ENCODE data around the gene FAM47E. TPM values are rescaled to one million over a fixed set of nuclear protein-coding genes. Genes with fewer than 3 reads are reported as not detected.
A peak's percentile ranks its signal among the peaks of the same experiment; 100 is the strongest.

The FAM47E gene
- total RNA-seq, 1 donor from 2014 or later, result 0.49 TPM

- TF ChIP-seq POLR2A (IDR thresholded peaks at IDR 0.05), result no peak
- no peak for TF ChIP-seq CTCF (IDR thresholded peaks at IDR 0.05)
- TF ChIP-seq POLR2AphosphoS5 (IDR thresholded peaks at IDR 0.05; ENCODE audit: insufficient read depth in 1 of 2, low read depth in 1 of 2), result no peak
- Histone ChIP-seq H3K27ac (no peak overlapping the region), H3K27me3 (no peaks in the 10 kb centered on the region), H3K4me3 (no peak overlapping the region), H3K36me3 (no peaks in the 10 kb centered on the region), H3K9me3 (no peaks in the 10 kb centered on the region), H3K4me1 (peaks cover 17% of the 10 kb centered on the region)
- DNase-seq (ENCODE audit: extremely low spot score in 2 of 2), result no peak
- intact Hi-C loops (cut with DNase I), result no loop called here
Measured at GRCh38 chr4:76298227-76298626, 46.7 kb downstream of the FAM47E start.

- Histone ChIP-seq H3K27ac (no peak overlapping the region), H3K9me3 (no peaks in the 10 kb centered on the region), H3K4me1 (peaks cover 22% of the 10 kb centered on the region), H3K36me3 (no peaks in the 10 kb centered on the region), H3K27me3 (no peaks in the 10 kb centered on the region), H3K4me3 (no peak overlapping the region)
- no peak for DNase-seq (ENCODE audit: extremely low spot score in 2 of 2)
- TF ChIP-seq CTCF (IDR thresholded peaks at IDR 0.05) (no peak), POLR2A (IDR thresholded peaks at IDR 0.05) (no peak), POLR2AphosphoS5 (IDR thresholded peaks at IDR 0.05; ENCODE audit: insufficient read depth in 1 of 2, low read depth in 1 of 2) (no peak)
- intact Hi-C loops (cut with DNase I), result loop anchor here (10.0 kb wide), 1 partner anchor 85 kb away; the partner anchor contains the start of gene SCARB2
Measured at GRCh38 chr4:76300012-76300411, 48.5 kb downstream of the FAM47E start.

- Histone ChIP-seq H3K27ac (peak overlapping the region; percentile 39), H3K4me1 (peaks cover 31% of the 10 kb centered on the region), H3K4me3 (no peak overlapping the region), H3K36me3 (no peaks in the 10 kb centered on the region), H3K9me3 (no peaks in the 10 kb centered on the region), H3K27me3 (no peaks in the 10 kb centered on the region)
- no peak for DNase-seq (ENCODE audit: extremely low spot score in 2 of 2)
- intact Hi-C loops (cut with DNase I), result loop anchor here (10.0 kb wide), 1 partner anchor 86 kb away; the partner anchor contains the start of gene SCARB2
- no peak for TF ChIP-seq CTCF (IDR thresholded peaks at IDR 0.05)
- TF ChIP-seq POLR2AphosphoS5 (IDR thresholded peaks at IDR 0.05; ENCODE audit: insufficient read depth in 1 of 2, low read depth in 1 of 2), result peak in 1 of 2 donors; percentile 64
Measured at GRCh38 chr4:76301068-76301774, 49.7 kb downstream of the FAM47E start.

GRCh38 chr4:76301775-76302162 lies 50.2 kb downstream of the FAM47E start:
- H3K27me3 ChIP-seq, result no peaks in the 10 kb centered on the region
- H3K4me3 ChIP-seq, result no peak overlapping the region
- no peaks in the 10 kb centered on the region for H3K36me3 ChIP-seq
- H3K9me3 ChIP-seq, result no peaks in the 10 kb centered on the region
- TF ChIP-seq POLR2AphosphoS5 (IDR thresholded peaks at IDR 0.05; ENCODE audit: insufficient read depth in 1 of 2, low read depth in 1 of 2) (no peak), CTCF (IDR thresholded peaks at IDR 0.05) (no peak), POLR2A (IDR thresholded peaks at IDR 0.05) (no peak)
- DNase-seq (ENCODE audit: extremely low spot score in 2 of 2), result no peak
- intact Hi-C loops (cut with DNase I), result loop anchor here (10.0 kb wide), 1 partner anchor 87 kb away; the partner anchor contains the start of gene SCARB2
- peaks cover 31% of the 10 kb centered on the region for H3K4me1 ChIP-seq
- peak overlapping the region; percentile 31 for H3K27ac ChIP-seq

GRCh38 chr4:76302826-76303438 lies 51.4 kb downstream of the FAM47E start:
- Histone ChIP-seq H3K36me3 (no peaks in the 10 kb centered on the region), H3K27me3 (no peaks in the 10 kb centered on the region), H3K9me3 (no peaks in the 10 kb centered on the region), H3K4me1 (peaks cover 40% of the 10 kb centered on the region), H3K4me3 (no peak overlapping the region), H3K27ac (no peak overlapping the region)
- DNase-seq (ENCODE audit: extremely low spot score in 2 of 2), result no peak
- no peak for TF ChIP-seq CTCF (IDR thresholded peaks at IDR 0.05)
- no peak for TF ChIP-seq POLR2AphosphoS5 (IDR thresholded peaks at IDR 0.05; ENCODE audit: insufficient read depth in 1 of 2, low read depth in 1 of 2)
- TF ChIP-seq POLR2A (IDR thresholded peaks at IDR 0.05), result no peak
- intact Hi-C loops (cut with DNase I), result loop anchor here (10.0 kb wide), 1 partner anchor 88 kb away; the partner anchor contains the start of gene SCARB2
